SU-DHL-6 (cell line): ENCODE measurements around the gene CCDC28A.
A peak's percentile ranks its signal among the peaks of the same experiment; 100 is the strongest.

Experiments used
- H2AFZ ChIP-seq: fragments of 200-600 bp; sonication (generic); 2 replicates; pipeline ENCODE4 v1.6.1; 2014; ENCODE audit warnings: low read depth, mild to moderate bottlenecking, moderate library complexity, mixed read lengths, antibody characterized with exemption, low read length; ENCODE audit not compliant: severe bottlenecking
- H3F3A ChIP-seq: fragments of 200-600 bp; shearing (Covaris generic); 2 replicates; pipeline ENCODE4 v1.6.0; 2016; ENCODE audit warnings: antibody characterized with exemption, mild to moderate bottlenecking; ENCODE audit not compliant: insufficient read depth
- H3K27ac ChIP-seq: fragments of 200-600 bp; sonication (generic); 2 replicates; pipeline ENCODE4 v1.5.1; 2016; ENCODE audit warnings: low read depth, mild to moderate bottlenecking, low read length, moderate library complexity, mixed read lengths
- H3K27me3 ChIP-seq: fragments of 200-600 bp; sonication (generic), shearing (Covaris generic); 2 replicates; pipeline ENCODE4 v1.6.0; 2014; ENCODE audit warnings: mild to moderate bottlenecking, low read length
- H3K36me3 ChIP-seq: fragments of 200-600 bp; sonication (generic); 2 replicates; pipeline ENCODE4 v1.6.1; 2014; ENCODE audit warnings: mild to moderate bottlenecking, low read length, mixed read lengths
- H3K4me2 ChIP-seq: fragments of 300-600, 200-600 bp; shearing (Covaris generic), sonication (generic); 2 replicates; pipeline ENCODE4 v1.6.0; 2014; ENCODE audit warnings: low read length, low read depth, mild to moderate bottlenecking; ENCODE audit not compliant: poor library complexity, severe bottlenecking
- H3K4me3 ChIP-seq: fragments of 200-600 bp; sonication (generic); 2 replicates; pipeline ENCODE4 v1.5.1; 2014; ENCODE audit warnings: antibody characterized with exemption, low read length, mild to moderate bottlenecking, mixed read lengths; ENCODE audit not compliant: insufficient read depth, poor library complexity, severe bottlenecking
- H3K79me2 ChIP-seq: fragments of 200-600 bp; sonication (generic); 2 replicates; pipeline ENCODE4 v1.6.1; 2014; ENCODE audit warnings: mild to moderate bottlenecking, low read length, moderate library complexity; ENCODE audit not compliant: insufficient read depth
- H3K9ac ChIP-seq: fragments of 200-600 bp; sonication (generic); 2 replicates; pipeline ENCODE4 v1.7.0; 2014; ENCODE audit warnings: mild to moderate bottlenecking, low read length
- H3K9me2 ChIP-seq: fragments of 200-600 bp; sonication (generic); replicated peaks from 2 replicates; pipeline ENCODE4 v1.6.1; 2014; ENCODE audit warnings: low read length; ENCODE audit not compliant: insufficient read depth
- H3K9me3 ChIP-seq: fragments of 200-600 bp; sonication (generic); 2 replicates; pipeline ENCODE4 v1.6.1; 2014; ENCODE audit warnings: low read length, mixed read lengths; ENCODE audit not compliant: insufficient read depth
- H4K20me1 ChIP-seq: fragments of 200-600 bp; sonication (generic); 2 replicates; pipeline ENCODE4 v1.6.1; 2014; ENCODE audit warnings: low read depth, mild to moderate bottlenecking, antibody characterized with exemption, low read length, moderate library complexity, mixed read lengths
- CTCF ChIP-seq: fragments of 200-600 bp; sonication (generic); IDR thresholded peaks from one replicate; pipeline ENCODE4 v1.5.1; 2017; ENCODE audit warnings: antibody characterized with exemption, mild to moderate bottlenecking, low read length, moderate library complexity; ENCODE audit not compliant: insufficient read depth, poor library complexity, severe bottlenecking
- EZH2phosphoT487 ChIP-seq: fragments of 200-600 bp; sonication (generic), shearing (Covaris generic); conservative IDR thresholded peaks from 2 replicates; pipeline ENCODE4 v1.6.1; 2018; ENCODE audit warnings: mild to moderate bottlenecking, antibody characterized with exemption, low read length, moderate library complexity, mixed read lengths

The CCDC28A gene

GRCh38 chr6:138811866-138812265, 38.3 kb downstream of the CCDC28A start:
- Histone ChIP-seq H3K27ac (no peak overlapping the region), H3K27me3 (no peaks in the 10 kb centered on the region), H3K79me2 (no peaks in the 10 kb centered on the region), H2AFZ (no peak overlapping the region), H4K20me1 (no peaks in the 10 kb centered on the region), H3K36me3 (no peaks in the 10 kb centered on the region), H3K9me2 (no peaks in the 10 kb centered on the region), H3K4me3 (no peak overlapping the region), H3F3A (no peaks in the 10 kb centered on the region), H3K9ac (no peak overlapping the region), H3K9me3 (no peaks in the 10 kb centered on the region), H3K4me2 (no peak overlapping the region)
- no peak for TF ChIP-seq EZH2phosphoT487

GRCh38 chr6:138814179-138814834, 40.7 kb downstream of the CCDC28A start:
- Histone ChIP-seq H4K20me1 (no peaks in the 10 kb centered on the region), H3K4me2 (no peak overlapping the region), H3F3A (no peaks in the 10 kb centered on the region), H3K9me3 (no peaks in the 10 kb centered on the region), H3K4me3 (no peak overlapping the region), H3K9me2 (no peaks in the 10 kb centered on the region), H3K27ac (no peak overlapping the region), H2AFZ (no peak overlapping the region), H3K36me3 (no peaks in the 10 kb centered on the region), H3K79me2 (no peaks in the 10 kb centered on the region), H3K27me3 (no peaks in the 10 kb centered on the region), H3K9ac (no peak overlapping the region)
- no peak for TF ChIP-seq CTCF
- no peak for TF ChIP-seq EZH2phosphoT487

GRCh38 chr6:138815221-138815620, 41.7 kb downstream of the CCDC28A start:
- Histone ChIP-seq H3K27ac (no peak overlapping the region), H4K20me1 (no peaks in the 10 kb centered on the region)
- TF ChIP-seq EZH2phosphoT487: no peak
- TF ChIP-seq CTCF: no peak

DNA sequence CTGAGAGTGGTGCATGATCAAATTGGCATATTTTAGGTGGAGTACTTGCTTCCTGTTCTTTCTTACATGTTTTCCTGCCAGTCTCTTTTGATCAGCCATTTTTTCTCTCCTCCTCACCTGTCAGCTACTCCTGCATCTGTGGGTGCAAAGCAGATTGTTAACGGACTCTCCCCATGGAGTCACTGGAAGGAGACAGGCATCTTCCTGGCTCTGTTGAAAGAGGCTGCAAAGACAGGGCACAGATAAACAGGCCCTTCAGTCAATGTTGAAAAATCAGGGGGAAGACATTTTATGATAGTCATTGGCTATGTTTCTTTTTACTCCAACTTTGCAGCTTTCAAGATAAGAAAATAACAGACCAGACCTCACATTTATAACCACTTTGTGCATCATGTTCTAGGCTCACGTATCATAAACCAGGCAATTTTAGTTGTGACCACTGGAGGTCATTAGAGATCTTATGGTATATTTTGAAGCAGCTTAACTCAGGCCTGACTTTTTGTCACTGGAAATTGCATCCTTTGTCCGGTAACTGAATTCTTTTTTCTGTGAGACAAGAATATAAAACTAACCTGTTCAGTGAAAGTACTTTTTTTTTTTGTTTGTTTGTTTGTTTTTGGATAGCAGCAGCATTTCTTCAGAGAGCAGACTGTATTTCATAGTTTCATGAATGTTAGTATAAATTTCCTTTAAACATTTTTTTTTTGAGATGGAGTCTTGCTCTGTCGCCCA, 42.4 kb downstream of the CCDC28A start:
- TF ChIP-seq CTCF (peak; percentile 34), EZH2phosphoT487 (no peak)
- H3K27ac ChIP-seq: no peak overlapping the region
- H2AFZ ChIP-seq: no peak overlapping the region

More at GRCh38 chr6:138815221-138815620, 41.7 kb downstream of the CCDC28A start:
- Histone ChIP-seq H3F3A (no peaks in the 10 kb centered on the region), H3K79me2 (no peaks in the 10 kb centered on the region), H3K4me3 (no peak overlapping the region), H3K9me3 (no peaks in the 10 kb centered on the region), H3K9ac (no peak overlapping the region), H2AFZ (no peak overlapping the region), H3K27me3 (no peaks in the 10 kb centered on the region), H3K36me3 (no peaks in the 10 kb centered on the region), H3K4me2 (no peak overlapping the region), H3K9me2 (no peaks in the 10 kb centered on the region)

More for the DNA sequence above, 42.4 kb downstream of the CCDC28A start:
- no peaks in the 10 kb centered on the region for H3K27me3 ChIP-seq
- H3K79me2 ChIP-seq: no peaks in the 10 kb centered on the region
- H3F3A ChIP-seq: no peaks in the 10 kb centered on the region
- no peaks in the 10 kb centered on the region for H3K36me3 ChIP-seq
- H3K4me3 ChIP-seq: no peak overlapping the region
- H4K20me1 ChIP-seq: no peaks in the 10 kb centered on the region
- H3K9me2 ChIP-seq: no peaks in the 10 kb centered on the region
- no peak overlapping the region for H3K9ac ChIP-seq
- no peak overlapping the region for H3K4me2 ChIP-seq
- H3K9me3 ChIP-seq: no peaks in the 10 kb centered on the region
